Measurements from ENCODE around the gene IGFBPL1. TPM values are rescaled to one million over a fixed set of nuclear protein-coding genes. Genes with fewer than 3 reads are reported as not detected.
A peak's percentile ranks its signal among the peaks of the same experiment; 100 is the strongest.

IGFBPL1 gene
- total and polyA plus RNA-seq, 10 of the 15 experiments (the other 5 are each of a cell fraction or from before 2014, with no cell fraction given), result 0.25 TPM; not detected in 9

DNA sequence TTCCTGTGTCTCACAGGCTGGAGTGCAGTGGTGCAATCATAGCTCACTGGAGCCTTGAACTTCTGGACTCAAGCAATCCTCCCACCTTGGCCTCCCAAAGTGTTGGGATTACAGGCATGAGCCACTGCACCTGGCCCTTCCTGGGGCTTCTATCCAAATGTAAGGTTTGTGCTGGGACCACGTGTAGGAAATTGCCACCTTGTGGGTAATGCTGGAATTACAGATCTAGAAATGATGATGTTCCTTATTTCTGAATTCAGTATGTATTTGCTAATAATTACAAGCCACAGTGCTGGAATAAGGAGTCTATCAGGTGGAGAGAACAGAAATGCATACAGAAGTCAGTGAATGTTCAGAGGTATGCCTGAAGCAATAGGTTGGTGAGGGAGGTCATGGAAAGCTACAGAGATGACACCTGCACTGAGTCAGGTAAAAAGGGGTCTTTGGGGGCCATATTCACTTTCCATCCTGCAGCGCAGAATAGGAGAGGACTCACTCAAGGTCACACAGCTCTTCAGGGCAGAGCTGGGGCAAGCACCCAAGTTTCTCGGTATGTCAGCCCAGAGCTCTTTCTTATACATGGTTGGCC is 8.8 kb upstream of the IGFBPL1 start (continued):
- TF ChIP-seq, protein P1, sequence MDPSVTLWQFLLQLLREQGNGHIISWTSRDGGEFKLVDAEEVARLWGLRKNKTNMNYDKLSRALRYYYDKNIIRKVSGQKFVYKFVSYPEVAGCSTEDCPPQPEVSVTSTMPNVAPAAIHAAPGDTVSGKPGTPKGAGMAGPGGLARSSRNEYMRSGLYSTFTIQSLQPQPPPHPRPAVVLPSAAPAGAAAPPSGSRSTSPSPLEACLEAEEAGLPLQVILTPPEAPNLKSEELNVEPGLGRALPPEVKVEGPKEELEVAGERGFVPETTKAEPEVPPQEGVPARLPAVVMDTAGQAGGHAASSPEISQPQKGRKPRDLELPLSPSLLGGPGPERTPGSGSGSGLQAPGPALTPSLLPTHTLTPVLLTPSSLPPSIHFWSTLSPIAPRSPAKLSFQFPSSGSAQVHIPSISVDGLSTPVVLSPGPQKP (IDR thresholded peaks at IDR 0.05; ENCODE audit: low read depth, low read length), result no peak
- TF ChIP-seq SMC3 (IDR thresholded peaks at IDR 0.05; ENCODE audit: borderline replicate concordance, low read length), result peak; percentile 49; the same call in 1 of the 2 replicates
- TF ChIP-seq, protein P2, sequence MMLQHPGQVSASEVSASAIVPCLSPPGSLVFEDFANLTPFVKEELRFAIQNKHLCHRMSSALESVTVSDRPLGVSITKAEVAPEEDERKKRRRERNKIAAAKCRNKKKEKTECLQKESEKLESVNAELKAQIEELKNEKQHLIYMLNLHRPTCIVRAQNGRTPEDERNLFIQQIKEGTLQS (IDR thresholded peaks at IDR 0.05; ENCODE audit: borderline replicate concordance, extremely low read depth, low read depth, low read length), result 0 out of 2 replicates have a peak, but pooled peaks have one; percentile 6
- no peak for TF ChIP-seq BACH1 (IDR thresholded peaks at IDR 0.05; ENCODE audit: borderline replicate concordance)
- TF ChIP-seq, protein P3, sequence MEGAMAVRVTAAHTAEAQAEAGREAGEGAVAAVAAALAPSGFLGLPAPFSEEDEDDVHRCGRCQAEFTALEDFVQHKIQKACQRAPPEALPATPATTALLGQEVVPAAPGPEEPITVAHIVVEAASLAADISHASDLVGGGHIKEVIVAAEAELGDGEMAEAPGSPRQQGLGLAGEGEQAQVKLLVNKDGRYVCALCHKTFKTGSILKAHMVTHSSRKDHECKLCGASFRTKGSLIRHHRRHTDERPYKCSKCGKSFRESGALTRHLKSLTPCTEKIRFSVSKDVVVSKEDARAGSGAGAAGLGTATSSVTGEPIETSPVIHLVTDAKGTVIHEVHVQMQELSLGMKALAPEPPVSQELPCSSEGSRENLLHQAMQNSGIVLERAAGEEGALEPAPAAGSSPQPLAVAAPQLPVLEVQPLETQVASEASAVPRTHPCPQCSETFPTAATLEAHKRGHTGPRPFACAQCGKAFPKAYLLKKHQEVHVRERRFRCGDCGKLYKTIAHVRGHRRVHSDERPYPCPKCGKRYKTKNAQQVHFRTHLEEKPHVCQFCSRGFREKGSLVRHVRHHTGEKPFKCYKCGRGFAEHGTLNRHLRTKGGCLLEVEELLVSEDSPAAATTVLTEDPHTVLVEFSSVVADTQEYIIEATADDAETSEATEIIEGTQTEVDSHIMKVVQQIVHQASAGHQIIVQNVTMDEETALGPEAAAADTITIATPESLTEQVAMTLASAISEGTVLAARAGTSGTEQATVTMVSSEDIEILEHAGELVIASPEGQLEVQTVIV (IDR thresholded peaks at IDR 0.05; ENCODE audit: borderline replicate concordance, partially characterized antibody), result no peak
- TF ChIP-seq, protein P4, sequence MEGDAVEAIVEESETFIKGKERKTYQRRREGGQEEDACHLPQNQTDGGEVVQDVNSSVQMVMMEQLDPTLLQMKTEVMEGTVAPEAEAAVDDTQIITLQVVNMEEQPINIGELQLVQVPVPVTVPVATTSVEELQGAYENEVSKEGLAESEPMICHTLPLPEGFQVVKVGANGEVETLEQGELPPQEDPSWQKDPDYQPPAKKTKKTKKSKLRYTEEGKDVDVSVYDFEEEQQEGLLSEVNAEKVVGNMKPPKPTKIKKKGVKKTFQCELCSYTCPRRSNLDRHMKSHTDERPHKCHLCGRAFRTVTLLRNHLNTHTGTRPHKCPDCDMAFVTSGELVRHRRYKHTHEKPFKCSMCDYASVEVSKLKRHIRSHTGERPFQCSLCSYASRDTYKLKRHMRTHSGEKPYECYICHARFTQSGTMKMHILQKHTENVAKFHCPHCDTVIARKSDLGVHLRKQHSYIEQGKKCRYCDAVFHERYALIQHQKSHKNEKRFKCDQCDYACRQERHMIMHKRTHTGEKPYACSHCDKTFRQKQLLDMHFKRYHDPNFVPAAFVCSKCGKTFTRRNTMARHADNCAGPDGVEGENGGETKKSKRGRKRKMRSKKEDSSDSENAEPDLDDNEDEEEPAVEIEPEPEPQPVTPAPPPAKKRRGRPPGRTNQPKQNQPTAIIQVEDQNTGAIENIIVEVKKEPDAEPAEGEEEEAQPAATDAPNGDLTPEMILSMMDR (IDR thresholded peaks at IDR 0.05 in 2 of 3, conservative IDR thresholded peaks at IDR 0.05 in 1 of 3; ENCODE audit: control insufficient read depth in 2 of 3, extremely low read depth in 1 of 3, insufficient read depth in 1 of 3, low read depth in 3 of 3, low read length in 3 of 3), result peak; percentile 52 to 61 (median 60)
- no peak for TF ChIP-seq JUNB (IDR thresholded peaks at IDR 0.05)
- TF ChIP-seq, protein P5, sequence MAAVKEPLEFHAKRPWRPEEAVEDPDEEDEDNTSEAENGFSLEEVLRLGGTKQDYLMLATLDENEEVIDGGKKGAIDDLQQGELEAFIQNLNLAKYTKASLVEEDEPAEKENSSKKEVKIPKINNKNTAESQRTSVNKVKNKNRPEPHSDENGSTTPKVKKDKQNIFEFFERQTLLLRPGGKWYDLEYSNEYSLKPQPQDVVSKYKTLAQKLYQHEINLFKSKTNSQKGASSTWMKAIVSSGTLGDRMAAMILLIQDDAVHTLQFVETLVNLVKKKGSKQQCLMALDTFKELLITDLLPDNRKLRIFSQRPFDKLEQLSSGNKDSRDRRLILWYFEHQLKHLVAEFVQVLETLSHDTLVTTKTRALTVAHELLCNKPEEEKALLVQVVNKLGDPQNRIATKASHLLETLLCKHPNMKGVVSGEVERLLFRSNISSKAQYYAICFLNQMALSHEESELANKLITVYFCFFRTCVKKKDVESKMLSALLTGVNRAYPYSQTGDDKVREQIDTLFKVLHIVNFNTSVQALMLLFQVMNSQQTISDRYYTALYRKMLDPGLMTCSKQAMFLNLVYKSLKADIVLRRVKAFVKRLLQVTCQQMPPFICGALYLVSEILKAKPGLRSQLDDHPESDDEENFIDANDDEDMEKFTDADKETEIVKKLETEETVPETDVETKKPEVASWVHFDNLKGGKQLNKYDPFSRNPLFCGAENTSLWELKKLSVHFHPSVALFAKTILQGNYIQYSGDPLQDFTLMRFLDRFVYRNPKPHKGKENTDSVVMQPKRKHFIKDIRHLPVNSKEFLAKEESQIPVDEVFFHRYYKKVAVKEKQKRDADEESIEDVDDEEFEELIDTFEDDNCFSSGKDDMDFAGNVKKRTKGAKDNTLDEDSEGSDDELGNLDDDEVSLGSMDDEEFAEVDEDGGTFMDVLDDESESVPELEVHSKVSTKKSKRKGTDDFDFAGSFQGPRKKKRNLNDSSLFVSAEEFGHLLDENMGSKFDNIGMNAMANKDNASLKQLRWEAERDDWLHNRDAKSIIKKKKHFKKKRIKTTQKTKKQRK (IDR thresholded peaks at IDR 0.05; ENCODE audit: low read depth, low read length), result no peak
